RWPE1 (cell line): ENCODE measurements around the gene EOMES.

Experiments
- CTCF ChIA-PET: fragments of 350-600 bp; sonication (Branson Sonifier 250); formaldehyde crosslinking; extraction: SDS; loops from one replicate; lab custom pipeline; 2021; lab: Yijun Ruan, JAX
- POLR2A ChIA-PET: fragments of 400-600 bp; formaldehyde crosslinking; extraction: SDS; loops from one replicate; lab custom pipeline; 2020; ENCODE audit warnings: antibody characterized with exemption; ENCODE audit not compliant: low non-redundant PET; lab: Yijun Ruan, JAX
- DNase-seq: peaks from one replicate; pipeline ENCODE4 v3.0.0; 2012; ENCODE audit warnings: low spot score
- H3K27ac ChIP-seq: fragments of 450-650 bp; 2 replicates; pipeline ENCODE4 v1.5.1; 2017
- TF ChIP-seq, protein P1 (sequence below): fragments of 450-650 bp; conservative IDR thresholded peaks from 2 replicates; pipeline ENCODE4 v1.5.1; 2017; ENCODE audit warnings: low read depth, mild to moderate bottlenecking

EOMES gene

GRCh38 chr3:27715863-27716262 lies 6.3 kb downstream of the EOMES start:
- no peak for DNase-seq
- CTCF ChIA-PET, result interaction anchor here (0.6 kb wide), 1 partner anchor 51 kb away, joined by 3 read pairs; no protein-coding TSS in a partner anchor
- TF ChIP-seq, protein P1, sequence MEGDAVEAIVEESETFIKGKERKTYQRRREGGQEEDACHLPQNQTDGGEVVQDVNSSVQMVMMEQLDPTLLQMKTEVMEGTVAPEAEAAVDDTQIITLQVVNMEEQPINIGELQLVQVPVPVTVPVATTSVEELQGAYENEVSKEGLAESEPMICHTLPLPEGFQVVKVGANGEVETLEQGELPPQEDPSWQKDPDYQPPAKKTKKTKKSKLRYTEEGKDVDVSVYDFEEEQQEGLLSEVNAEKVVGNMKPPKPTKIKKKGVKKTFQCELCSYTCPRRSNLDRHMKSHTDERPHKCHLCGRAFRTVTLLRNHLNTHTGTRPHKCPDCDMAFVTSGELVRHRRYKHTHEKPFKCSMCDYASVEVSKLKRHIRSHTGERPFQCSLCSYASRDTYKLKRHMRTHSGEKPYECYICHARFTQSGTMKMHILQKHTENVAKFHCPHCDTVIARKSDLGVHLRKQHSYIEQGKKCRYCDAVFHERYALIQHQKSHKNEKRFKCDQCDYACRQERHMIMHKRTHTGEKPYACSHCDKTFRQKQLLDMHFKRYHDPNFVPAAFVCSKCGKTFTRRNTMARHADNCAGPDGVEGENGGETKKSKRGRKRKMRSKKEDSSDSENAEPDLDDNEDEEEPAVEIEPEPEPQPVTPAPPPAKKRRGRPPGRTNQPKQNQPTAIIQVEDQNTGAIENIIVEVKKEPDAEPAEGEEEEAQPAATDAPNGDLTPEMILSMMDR, result no peak
- POLR2A ChIA-PET, result no interaction called here
- H3K27ac ChIP-seq, result no peak overlapping the region

DNA sequence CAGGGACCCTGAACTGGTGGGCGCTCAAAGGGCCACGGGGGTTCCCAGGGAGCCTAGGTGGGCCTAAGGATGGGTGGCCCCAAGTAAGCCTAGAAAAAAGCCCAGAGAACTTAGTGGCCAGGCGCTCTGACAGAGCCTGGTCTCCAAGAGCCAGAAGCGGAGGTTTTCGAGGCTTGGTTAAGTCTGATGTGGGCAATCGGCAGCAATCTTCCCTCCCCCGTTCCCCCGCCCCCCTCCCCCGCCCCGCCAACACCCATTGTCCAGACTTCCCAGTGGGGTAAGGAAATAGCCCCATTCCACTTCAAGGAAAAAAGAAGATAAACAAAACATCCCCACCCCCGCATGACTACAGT lies 6.7 kb downstream of the EOMES start:
- DNase-seq, result no peak
- TF ChIP-seq, protein P1, result no peak
- CTCF ChIA-PET, result interaction anchor here (0.6 kb wide), 1 partner anchor 51 kb away, joined by 3 read pairs; no protein-coding TSS in a partner anchor
- 0 out of 2 replicates have a peak overlapping the region, but pooled peaks have one; percentile 21 for H3K27ac ChIP-seq
- POLR2A ChIA-PET, result no interaction called here

DNA sequence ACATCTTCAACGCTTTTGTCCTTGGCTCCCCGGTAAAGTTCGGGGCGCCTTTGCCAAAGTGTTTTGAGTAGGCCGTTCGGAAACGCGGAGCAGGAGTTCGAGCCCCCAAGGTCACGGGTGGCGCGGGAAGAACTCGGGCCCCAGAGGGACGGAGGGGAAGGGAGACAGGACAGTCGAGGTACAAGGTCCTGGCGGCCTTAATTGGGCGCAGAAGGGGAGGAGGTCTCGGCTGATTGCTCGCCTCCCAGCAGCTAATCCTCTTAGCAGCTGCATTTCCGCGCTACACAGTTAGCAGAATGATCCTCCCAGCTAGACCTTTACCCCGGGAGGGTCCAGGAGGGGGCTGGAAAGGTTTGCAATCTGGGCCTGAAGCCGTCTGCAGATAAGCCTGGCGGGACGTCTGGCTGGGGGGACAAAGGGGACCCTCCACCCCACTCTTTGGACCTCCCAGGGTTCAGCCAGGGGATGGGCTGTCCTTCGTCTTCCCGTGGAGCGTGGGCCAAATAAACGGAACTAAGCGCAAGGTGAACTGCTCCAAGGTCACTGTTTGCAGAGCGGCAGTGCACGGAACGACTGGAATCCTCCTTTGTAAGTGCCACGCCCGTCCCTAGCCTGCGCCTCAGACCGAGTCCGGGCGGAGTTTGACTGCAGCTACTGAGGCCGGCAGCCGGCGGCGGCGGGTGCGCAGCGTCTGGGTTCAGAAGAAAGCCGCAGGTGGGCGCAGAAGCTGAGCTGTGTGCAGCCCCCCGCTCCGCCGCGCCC lies 7.2 kb downstream of the EOMES start:
- ChIA-PET CTCF (interaction anchor here (0.6 kb wide), 1 partner anchor 52 kb away, joined by 3 read pairs; no protein-coding TSS in a partner anchor), POLR2A (no interaction called here)
- TF ChIP-seq, protein P1, result no peak
- no peak for DNase-seq
- 0 out of 2 replicates have a peak overlapping the region, but pooled peaks have one; percentile 21 for H3K27ac ChIP-seq

DNA sequence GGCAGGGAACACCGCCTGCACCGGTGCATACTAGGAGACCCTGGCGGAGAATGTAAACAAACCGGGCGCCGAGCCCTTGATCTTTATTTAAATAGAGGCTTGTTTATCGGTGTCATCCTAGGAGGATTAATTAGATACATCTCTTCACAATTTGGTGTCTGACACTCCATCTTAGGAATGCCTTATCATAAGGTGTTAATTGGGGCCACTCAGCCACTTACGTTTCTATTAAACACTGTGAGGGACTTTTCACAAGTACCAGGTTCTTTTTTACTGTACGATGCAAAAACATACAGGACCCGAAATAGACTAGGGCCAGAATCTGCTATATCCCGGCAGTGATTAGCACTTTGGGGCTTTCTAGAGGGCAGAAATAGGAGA lies 8.0 kb downstream of the EOMES start:
- ChIA-PET CTCF (no interaction called here), POLR2A (no interaction called here)
- TF ChIP-seq, protein P1, result no peak
- DNase-seq, result no peak
- no peak overlapping the region for H3K27ac ChIP-seq

GRCh38 chr3:27713435-27714145 lies 8.5 kb downstream of the EOMES start:
- TF ChIP-seq, protein P1, result no peak
- H3K27ac ChIP-seq, result no peak overlapping the region
- POLR2A ChIA-PET, result no interaction called here
- DNase-seq, result no peak
- CTCF ChIA-PET, result interaction anchor here (0.7 to 1.9 kb wide), 2 partner anchors 8 to 96 kb away, joined by 3 to 17 read pairs; partner anchors contain the start of gene EOMES

GRCh38 chr3:27713078-27713423 lies 9.1 kb downstream of the EOMES start:
- no peak for DNase-seq
- TF ChIP-seq, protein P1, result no peak
- CTCF ChIA-PET, result interaction anchor here (0.7 to 1.9 kb wide), 2 partner anchors 8 to 95 kb away, joined by 3 to 17 read pairs; partner anchors contain the start of gene EOMES
- peak overlapping the region; percentile 68 for H3K27ac ChIP-seq
- POLR2A ChIA-PET, result no interaction called here
